Astrocyte of the cerebellum (primary cell): ENCODE measurements around the gene IZUMO2.

Experiments
- DNase-seq: peaks from one replicate; pipeline ENCODE4 v3.0.0-alpha.2; 2011; ENCODE audit warnings: low read depth
- H3K4me3 ChIP-seq: 2 replicates; pipeline ENCODE4 v1.5.1; 2011; ENCODE audit warnings: mild to moderate bottlenecking, low read depth, low read length, moderate library complexity
- in situ Hi-C: cut with HindIII; loops from 2 replicates; pipeline ENCODE4 v1.10.0; 2017; ENCODE audit warnings: low sequenced_read_pairs
- TF ChIP-seq, protein P1 (sequence below): IDR thresholded peaks from 2 replicates; pipeline ENCODE4 v1.5.1; 2012; ENCODE audit warnings: low read length, low read depth, moderate library complexity, mild to moderate bottlenecking; ENCODE audit errors: missing control alignments

IZUMO2 gene

DNA sequence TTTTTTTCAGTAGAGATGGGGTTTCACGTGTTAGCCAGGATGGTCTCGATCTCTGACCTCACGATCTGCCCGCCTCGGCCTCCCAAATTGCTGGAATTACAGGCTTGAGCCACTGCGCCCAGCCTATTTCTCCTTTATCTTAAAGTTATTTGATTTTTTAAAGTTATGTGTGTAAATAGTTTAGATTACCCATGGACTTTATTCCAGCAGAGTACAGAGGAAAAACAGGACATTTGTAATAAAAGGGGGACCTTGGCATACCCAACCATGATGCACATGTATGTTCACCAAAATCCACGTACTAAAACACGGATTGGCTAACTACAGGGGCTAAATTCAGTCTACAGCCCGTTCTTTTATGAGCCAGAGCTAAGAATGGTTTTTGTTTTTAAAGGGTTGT is 13.7 kb upstream of the IZUMO2 start:
- H3K4me3 ChIP-seq: no peak overlapping the region
- TF ChIP-seq, protein P1, sequence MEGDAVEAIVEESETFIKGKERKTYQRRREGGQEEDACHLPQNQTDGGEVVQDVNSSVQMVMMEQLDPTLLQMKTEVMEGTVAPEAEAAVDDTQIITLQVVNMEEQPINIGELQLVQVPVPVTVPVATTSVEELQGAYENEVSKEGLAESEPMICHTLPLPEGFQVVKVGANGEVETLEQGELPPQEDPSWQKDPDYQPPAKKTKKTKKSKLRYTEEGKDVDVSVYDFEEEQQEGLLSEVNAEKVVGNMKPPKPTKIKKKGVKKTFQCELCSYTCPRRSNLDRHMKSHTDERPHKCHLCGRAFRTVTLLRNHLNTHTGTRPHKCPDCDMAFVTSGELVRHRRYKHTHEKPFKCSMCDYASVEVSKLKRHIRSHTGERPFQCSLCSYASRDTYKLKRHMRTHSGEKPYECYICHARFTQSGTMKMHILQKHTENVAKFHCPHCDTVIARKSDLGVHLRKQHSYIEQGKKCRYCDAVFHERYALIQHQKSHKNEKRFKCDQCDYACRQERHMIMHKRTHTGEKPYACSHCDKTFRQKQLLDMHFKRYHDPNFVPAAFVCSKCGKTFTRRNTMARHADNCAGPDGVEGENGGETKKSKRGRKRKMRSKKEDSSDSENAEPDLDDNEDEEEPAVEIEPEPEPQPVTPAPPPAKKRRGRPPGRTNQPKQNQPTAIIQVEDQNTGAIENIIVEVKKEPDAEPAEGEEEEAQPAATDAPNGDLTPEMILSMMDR: no peak
- in situ Hi-C loops: no loop called here
- no peak for DNase-seq

DNA sequence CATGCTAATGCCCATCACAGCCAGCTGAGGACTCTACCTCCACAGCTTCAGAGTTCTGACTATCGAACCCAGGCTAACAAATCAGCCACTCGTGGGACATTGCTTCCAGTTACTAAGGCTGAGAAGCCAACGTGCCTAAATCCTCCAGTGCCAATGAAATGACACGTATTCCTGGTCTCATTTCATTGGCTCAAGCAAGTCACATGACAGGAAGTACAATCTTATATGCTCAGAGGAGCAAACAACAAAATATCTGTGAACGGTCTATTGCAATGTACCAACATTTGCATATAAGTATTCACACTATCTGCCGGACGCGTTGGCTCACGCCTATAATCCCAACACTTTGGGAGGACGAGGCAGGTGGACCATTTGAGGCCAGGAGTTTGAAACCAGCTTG is 12.8 kb upstream of the IZUMO2 start:
- TF ChIP-seq, protein P1: no peak
- in situ Hi-C loops: no loop called here
- DNase-seq: no peak
- no peak overlapping the region for H3K4me3 ChIP-seq

DNA sequence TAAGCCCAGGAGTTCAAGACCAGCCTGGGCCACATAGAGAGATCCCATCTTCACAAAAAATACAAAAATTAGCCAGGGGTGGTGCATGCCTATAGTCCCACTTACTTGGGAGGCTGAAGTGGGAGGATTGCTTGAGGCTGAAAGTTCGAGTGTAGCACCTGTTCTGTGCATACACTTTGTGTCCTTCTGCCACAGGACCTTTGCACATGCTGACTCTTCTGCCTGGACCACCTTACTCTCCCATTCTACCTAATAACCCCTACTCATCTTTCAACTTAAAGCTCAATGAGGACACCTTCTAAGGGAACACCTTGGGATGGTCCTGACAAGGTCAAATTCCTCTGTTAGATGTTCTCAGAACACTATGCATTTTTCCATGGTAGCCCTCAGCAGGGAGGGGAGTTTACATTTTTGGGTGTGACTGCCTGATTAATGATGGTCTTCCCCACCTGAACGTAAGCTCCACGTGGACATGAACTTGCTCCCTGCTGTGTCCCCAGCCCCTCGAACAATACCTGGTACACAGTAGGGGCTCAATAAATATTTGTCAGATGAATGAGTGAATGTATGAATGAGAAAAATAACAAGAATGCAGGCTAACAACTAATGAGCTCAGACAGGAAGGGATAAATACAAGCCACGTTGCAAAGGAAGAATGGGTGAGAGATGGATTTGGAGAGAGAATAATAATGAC is 11.2 kb upstream of the IZUMO2 start:
- TF ChIP-seq, protein P1: no peak
- in situ Hi-C loops: no loop called here
- H3K4me3 ChIP-seq: no peak overlapping the region
- no peak for DNase-seq

DNA sequence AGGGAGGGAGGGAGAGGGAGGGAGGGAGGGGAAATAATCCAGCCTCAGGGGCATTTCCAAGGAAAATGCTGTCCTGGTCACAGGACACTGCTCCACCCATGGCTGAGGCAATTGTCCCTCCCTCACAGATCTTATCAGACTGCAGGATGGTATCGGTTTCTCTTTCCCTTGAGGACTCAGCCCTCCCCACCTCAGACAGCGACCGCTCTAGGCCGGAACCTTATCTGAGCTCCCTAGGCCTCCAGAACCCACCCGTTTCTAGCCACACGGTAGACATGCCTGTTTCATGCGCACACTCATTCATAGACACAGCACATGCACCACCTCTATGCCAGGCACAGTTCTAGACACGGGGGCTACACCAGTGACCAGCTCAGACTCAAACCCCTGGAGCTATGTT is 10.0 kb upstream of the IZUMO2 start:
- TF ChIP-seq, protein P1: no peak
- no peak for DNase-seq
- no peak overlapping the region for H3K4me3 ChIP-seq
- in situ Hi-C loops: no loop called here

DNA sequence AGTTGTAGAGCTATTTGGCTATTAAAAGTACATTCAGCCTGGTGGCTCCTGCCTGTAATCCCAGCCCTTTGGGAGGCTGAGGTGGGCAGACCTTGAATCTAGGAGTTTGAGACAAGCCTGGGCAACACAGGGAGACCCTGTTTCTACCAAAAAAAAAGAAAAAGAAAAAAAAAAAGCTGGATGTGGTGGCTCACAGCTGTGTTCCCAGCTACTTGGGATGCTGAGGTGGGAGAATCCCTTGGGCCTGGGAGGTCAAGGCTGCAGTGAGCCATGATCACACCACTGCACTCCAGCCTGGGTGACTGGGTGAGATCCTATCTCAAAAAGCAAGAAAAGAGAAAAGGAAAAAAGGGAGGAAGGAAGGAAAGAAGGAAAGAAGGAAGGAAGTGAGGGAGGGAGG is 9.6 kb upstream of the IZUMO2 start:
- TF ChIP-seq, protein P1: no peak
- no peak overlapping the region for H3K4me3 ChIP-seq
- DNase-seq: no peak
- in situ Hi-C loops: no loop called here

DNA sequence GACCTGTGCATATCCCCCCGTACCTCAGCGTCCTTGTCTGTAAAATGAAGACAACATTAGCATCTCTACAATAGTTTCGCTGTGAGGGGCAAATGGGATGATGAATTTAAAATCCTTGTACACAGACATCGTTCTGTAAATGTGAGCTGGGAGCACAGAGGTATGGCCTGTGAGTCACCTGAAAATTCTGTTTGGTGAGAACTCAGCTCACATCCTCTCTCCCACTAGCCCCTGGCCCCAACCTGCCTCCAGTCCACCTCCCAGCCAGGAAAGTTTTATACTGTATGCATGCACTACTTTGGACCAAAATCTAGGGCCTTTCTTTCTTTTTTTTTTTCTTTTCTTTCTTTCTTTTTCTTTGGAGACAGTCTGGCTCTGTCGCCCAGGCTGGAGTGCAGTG is 8.7 kb upstream of the IZUMO2 start:
- no peak overlapping the region for H3K4me3 ChIP-seq
- in situ Hi-C loops: no loop called here
- TF ChIP-seq, protein P1: no peak
- DNase-seq: no peak
